ENCODE data around the gene ASB18.
"Not testable (repeated sequence)": the region's sequence is repeated elsewhere in the genome, so short reads cannot be mapped to it uniquely, and the experiment has no call there.

Gene ASB18

GRCh38 chr2:236293241-236293810 lies 29.1 kb upstream of the ASB18 start:
- H3K4me3 ChIP-seq (ENCODE audit: low read length) = no peak overlapping the region
- no peak for TF ChIP-seq ZNF274 (IDR thresholded peaks at IDR 0.05; ENCODE audit: low read depth, low read length)

GRCh38 chr2:236291911-236292310 lies 27.7 kb upstream of the ASB18 start:
- TF ChIP-seq ZNF274 (IDR thresholded peaks at IDR 0.05; ENCODE audit: low read depth, low read length) = no peak
- no peak overlapping the region for H3K4me3 ChIP-seq (ENCODE audit: low read length)

- H3K4me3 ChIP-seq (ENCODE audit: low read length) = no peak overlapping the region
- TF ChIP-seq ZNF274 (IDR thresholded peaks at IDR 0.05; ENCODE audit: low read depth, low read length) = no peak
These were observed 27.3 kb upstream of the ASB18 start for GRCh38 chr2:236291476-236291875.

GRCh38 chr2:236290742-236291425 lies 26.7 kb upstream of the ASB18 start:
- H3K4me3 ChIP-seq (ENCODE audit: low read length) = no peak overlapping the region
- TF ChIP-seq ZNF274 (IDR thresholded peaks at IDR 0.05; ENCODE audit: low read depth, low read length) = no peak

- TF ChIP-seq ZNF274 (IDR thresholded peaks at IDR 0.05; ENCODE audit: low read depth, low read length) = no peak
- H3K4me3 ChIP-seq (ENCODE audit: low read length) = no peak overlapping the region
These were observed 25.7 kb upstream of the ASB18 start for GRCh38 chr2:236289766-236290462.

GRCh38 chr2:236288373-236288772 lies 24.2 kb upstream of the ASB18 start:
- not testable (repeated sequence) for H3K4me3 ChIP-seq (ENCODE audit: low read length)

- no peak for TF ChIP-seq ZNF274 (IDR thresholded peaks at IDR 0.05; ENCODE audit: low read depth, low read length)
- no peak overlapping the region for H3K4me3 ChIP-seq (ENCODE audit: low read length)
These were observed 23.4 kb upstream of the ASB18 start for GRCh38 chr2:236287656-236288055.

GRCh38 chr2:236286873-236287545 lies 22.8 kb upstream of the ASB18 start:
- no peak overlapping the region for H3K4me3 ChIP-seq (ENCODE audit: low read length)
- no peak for TF ChIP-seq ZNF274 (IDR thresholded peaks at IDR 0.05; ENCODE audit: low read depth, low read length)

- TF ChIP-seq ZNF274 (IDR thresholded peaks at IDR 0.05; ENCODE audit: low read depth, low read length) = no peak
- no peak overlapping the region for H3K4me3 ChIP-seq (ENCODE audit: low read length)
These were observed 20.0 kb upstream of the ASB18 start for GRCh38 chr2:236284208-236284607.

- no peak for TF ChIP-seq ZNF274 (IDR thresholded peaks at IDR 0.05; ENCODE audit: low read depth, low read length)
- no peak overlapping the region for H3K4me3 ChIP-seq (ENCODE audit: low read length)
These were observed 18.2 kb upstream of the ASB18 start for GRCh38 chr2:236282406-236282805.

- TF ChIP-seq ZNF274 (IDR thresholded peaks at IDR 0.05; ENCODE audit: low read depth, low read length) = no peak
- no peak overlapping the region for H3K4me3 ChIP-seq (ENCODE audit: low read length)
These were observed 17.2 kb upstream of the ASB18 start for GRCh38 chr2:236281423-236281822.

- TF ChIP-seq ZNF274 (IDR thresholded peaks at IDR 0.05; ENCODE audit: low read depth, low read length) = no peak
- no peak overlapping the region for H3K4me3 ChIP-seq (ENCODE audit: low read length)
These were observed 8.9 kb upstream of the ASB18 start for GRCh38 chr2:236273126-236273525.

- no peak for TF ChIP-seq ZNF274 (IDR thresholded peaks at IDR 0.05; ENCODE audit: low read depth, low read length)
- no peak overlapping the region for H3K4me3 ChIP-seq (ENCODE audit: low read length)
These were observed 7.6 kb upstream of the ASB18 start for GRCh38 chr2:236271851-236272250.

- not testable (repeated sequence) for H3K4me3 ChIP-seq (ENCODE audit: low read length)
These were observed 5.7 kb upstream of the ASB18 start for GRCh38 chr2:236269876-236270275.

GRCh38 chr2:236265675-236266074 lies 1.5 kb upstream of the ASB18 start:
- no peak overlapping the region for H3K4me3 ChIP-seq (ENCODE audit: low read length)
- no peak for TF ChIP-seq ZNF274 (IDR thresholded peaks at IDR 0.05; ENCODE audit: low read depth, low read length)

All from GM08714 (cell line).